Measurements from ENCODE around the gene HS1BP3.

HS1BP3 gene

DNA sequence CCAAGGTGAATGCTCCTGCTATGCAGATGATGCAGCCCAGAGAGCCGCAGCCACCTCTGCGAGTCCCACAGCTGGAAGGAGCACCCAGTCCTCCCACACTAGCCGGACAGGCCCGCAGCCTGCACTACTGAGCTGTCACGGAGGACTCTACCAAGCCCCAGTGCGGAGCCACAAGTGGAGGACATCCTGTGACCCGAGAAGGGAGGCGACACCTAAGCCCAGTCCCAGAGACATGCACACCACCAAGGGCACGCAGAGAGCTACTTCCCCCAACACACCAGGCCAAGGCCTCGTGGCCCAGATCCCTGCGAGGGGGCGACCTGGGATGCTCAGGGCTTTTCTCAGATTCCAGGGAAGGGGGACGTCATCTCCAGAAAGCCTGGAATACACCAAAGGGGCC is 12.9 kb downstream of the HS1BP3 start:
- Histone ChIP-seq H3K36me3 (ENCODE audit: control insufficient read depth in 1 of 2, insufficient read depth in 2 of 2, low read length in 2 of 2) (peaks cover 0 to 42% of the 10 kb centered on the region in 2 donors), H3K9me3 (ENCODE audit: control insufficient read depth in 1 of 2, low read length in 2 of 2) (no peaks in the 10 kb centered on the region), H3K4me1 (ENCODE audit: control insufficient read depth in 1 of 2, insufficient read depth in 2 of 2, low read length in 2 of 2) (peaks cover 4 to 15% of the 10 kb centered on the region in 2 donors), H3K27me3 (ENCODE audit: control insufficient read depth in 1 of 2, insufficient read depth in 2 of 2, low read length in 2 of 2) (no peaks in the 10 kb centered on the region), H3K9ac (ENCODE audit: low read depth in 1 of 2, low read length in 2 of 2) (no peak overlapping the region), H3K4me3 (ENCODE audit: low read depth in 1 of 2, low read length in 2 of 2) (no peak overlapping the region), H3K27ac (ENCODE audit: low read depth, low read length) (no peak overlapping the region)

DNA sequence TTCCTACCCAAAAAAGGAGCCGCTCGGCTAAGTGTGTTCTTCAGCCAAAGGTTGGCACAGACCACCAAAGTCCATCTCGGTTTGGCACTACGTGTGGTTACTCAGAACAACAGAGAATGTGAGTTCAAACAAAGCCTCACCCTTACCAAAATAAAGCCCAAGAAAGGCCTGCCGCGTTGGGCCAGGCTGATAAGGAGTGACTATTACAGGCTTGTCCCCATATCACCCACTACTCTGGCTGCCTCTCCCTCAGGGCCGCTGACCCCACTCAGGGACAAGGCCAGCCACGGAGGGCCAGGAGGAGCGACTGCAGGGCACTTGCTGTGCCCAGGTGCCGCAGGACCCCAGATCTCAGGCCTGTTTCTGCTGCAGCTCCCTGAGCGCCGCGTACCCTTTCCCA is 13.8 kb downstream of the HS1BP3 start:
- Histone ChIP-seq H3K4me3 (ENCODE audit: low read depth in 1 of 2, low read length in 2 of 2) (no peak overlapping the region), H3K36me3 (ENCODE audit: control insufficient read depth in 1 of 2, insufficient read depth in 2 of 2, low read length in 2 of 2) (peaks cover 0 to 42% of the 10 kb centered on the region in 2 donors), H3K27me3 (ENCODE audit: control insufficient read depth in 1 of 2, insufficient read depth in 2 of 2, low read length in 2 of 2) (no peaks in the 10 kb centered on the region), H3K9ac (ENCODE audit: low read depth in 1 of 2, low read length in 2 of 2) (no peak overlapping the region), H3K27ac (ENCODE audit: low read depth, low read length) (no peak overlapping the region), H3K4me1 (ENCODE audit: control insufficient read depth in 1 of 2, insufficient read depth in 2 of 2, low read length in 2 of 2) (peaks cover 4 to 15% of the 10 kb centered on the region in 2 donors), H3K9me3 (ENCODE audit: control insufficient read depth in 1 of 2, low read length in 2 of 2) (no peaks in the 10 kb centered on the region)

DNA sequence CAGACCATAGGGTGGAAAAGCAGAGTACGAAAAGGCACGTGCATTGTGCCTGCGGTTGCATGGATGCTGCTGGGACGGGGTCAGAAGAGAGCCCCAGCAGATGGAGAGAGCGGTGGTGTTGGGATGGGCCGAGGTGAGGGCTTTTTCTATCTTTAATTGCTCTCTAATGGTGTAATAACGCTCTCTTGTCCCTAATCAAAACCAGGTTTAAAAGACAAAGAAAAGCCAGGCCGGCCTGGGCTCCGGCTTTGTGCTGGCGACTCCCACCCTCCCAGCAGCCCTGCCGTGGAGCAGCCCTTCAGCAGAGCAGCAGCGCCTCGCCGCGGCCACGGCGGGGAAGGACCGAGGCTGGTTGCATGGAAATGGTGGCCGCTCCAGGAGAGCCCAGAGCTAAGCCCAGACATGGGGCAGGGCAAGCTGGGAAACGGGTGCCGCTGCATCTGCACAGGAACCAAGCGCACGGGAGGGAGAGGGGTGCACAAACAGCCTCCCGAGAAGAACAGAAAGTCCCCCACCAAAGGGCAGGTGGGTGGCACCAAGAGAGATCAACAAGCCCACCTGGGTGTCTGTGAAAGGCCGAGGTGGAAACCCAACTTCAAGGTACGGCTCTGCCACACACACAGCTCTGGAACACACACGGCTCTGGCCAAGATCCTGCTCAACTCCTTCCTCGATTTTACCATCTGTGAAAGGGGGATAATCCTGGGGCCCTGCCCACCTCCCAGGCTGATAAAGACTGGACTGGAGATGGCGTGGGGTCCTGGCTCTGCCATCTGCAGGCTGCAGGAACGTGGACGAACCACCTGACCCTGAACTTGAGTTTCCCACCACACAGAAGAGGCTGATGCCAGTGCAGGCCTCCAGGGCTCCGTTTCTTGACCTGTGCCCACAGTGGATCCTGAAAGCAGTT is 15.0 kb downstream of the HS1BP3 start:
- Histone ChIP-seq H3K9me3 (ENCODE audit: control insufficient read depth in 1 of 2, low read length in 2 of 2) (no peaks in the 10 kb centered on the region), H3K4me3 (ENCODE audit: low read depth in 1 of 2, low read length in 2 of 2) (no peak overlapping the region), H3K27me3 (ENCODE audit: control insufficient read depth in 1 of 2, insufficient read depth in 2 of 2, low read length in 2 of 2) (no peaks in the 10 kb centered on the region), H3K27ac (ENCODE audit: low read depth, low read length) (no peak overlapping the region), H3K9ac (ENCODE audit: low read depth in 1 of 2, low read length in 2 of 2) (no peak overlapping the region), H3K36me3 (ENCODE audit: control insufficient read depth in 1 of 2, insufficient read depth in 2 of 2, low read length in 2 of 2) (peaks cover 0 to 31% of the 10 kb centered on the region in 2 donors), H3K4me1 (ENCODE audit: control insufficient read depth in 1 of 2, insufficient read depth in 2 of 2, low read length in 2 of 2) (peaks cover 4 to 15% of the 10 kb centered on the region in 2 donors)

DNA sequence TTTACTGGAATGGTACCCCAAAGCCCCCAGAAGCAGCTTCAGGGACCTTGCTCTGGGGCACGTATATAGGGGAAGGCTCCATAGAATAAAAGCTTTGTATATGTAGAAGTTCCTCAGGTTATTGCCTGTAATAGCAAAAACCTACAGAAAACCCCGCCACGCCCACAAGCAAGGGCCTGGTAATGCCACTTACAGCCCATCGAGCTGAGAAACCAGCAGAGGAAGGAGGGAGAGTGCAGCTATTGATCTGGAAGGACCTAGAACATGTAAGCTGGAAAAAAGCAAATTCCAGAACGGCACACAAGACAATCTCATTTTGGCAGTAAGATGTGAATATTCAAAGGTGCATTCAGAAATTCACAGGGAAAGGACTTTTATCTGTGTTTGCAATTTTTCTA is 15.8 kb downstream of the HS1BP3 start:
- Histone ChIP-seq H3K9me3 (ENCODE audit: control insufficient read depth in 1 of 2, low read length in 2 of 2) (no peaks in the 10 kb centered on the region), H3K27ac (ENCODE audit: low read depth, low read length) (no peak overlapping the region), H3K9ac (ENCODE audit: low read depth in 1 of 2, low read length in 2 of 2) (no peak overlapping the region), H3K4me1 (ENCODE audit: control insufficient read depth in 1 of 2, insufficient read depth in 2 of 2, low read length in 2 of 2) (peaks cover 4 to 15% of the 10 kb centered on the region in 2 donors), H3K4me3 (ENCODE audit: low read depth in 1 of 2, low read length in 2 of 2) (no peak overlapping the region), H3K36me3 (ENCODE audit: control insufficient read depth in 1 of 2, insufficient read depth in 2 of 2, low read length in 2 of 2) (peaks cover 0 to 23% of the 10 kb centered on the region in 2 donors), H3K27me3 (ENCODE audit: control insufficient read depth in 1 of 2, insufficient read depth in 2 of 2, low read length in 2 of 2) (no peaks in the 10 kb centered on the region)

DNA sequence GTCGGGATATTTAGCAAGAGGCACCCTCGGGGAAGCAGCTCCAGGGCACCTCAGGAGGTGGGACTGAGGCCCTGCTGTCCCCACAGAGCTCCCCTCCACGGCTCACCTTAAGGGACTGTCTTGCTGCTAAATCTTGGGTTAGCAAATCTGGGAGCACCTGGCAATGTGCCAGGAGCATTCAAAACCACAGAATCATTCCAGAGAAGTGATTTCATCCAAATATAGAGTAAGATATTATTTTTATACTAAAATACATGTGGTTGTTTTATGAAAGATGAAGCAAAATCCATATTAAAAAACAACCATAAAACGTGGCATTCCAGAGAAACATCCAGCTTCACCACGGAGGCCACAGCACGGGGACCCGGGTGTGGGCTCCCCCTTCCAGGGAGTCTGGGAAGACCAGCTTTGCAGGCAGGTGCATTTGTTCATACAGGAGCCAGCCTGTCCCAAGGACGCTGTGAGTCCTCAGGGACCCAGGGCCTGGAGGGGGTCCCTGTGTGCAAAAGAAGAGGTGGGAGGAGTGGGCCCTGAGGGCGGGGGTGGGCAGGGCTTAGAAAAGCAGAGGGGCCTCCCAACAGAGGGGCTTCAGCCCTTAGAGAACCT is 16.3 kb downstream of the HS1BP3 start:
- Histone ChIP-seq H3K4me1 (ENCODE audit: control insufficient read depth in 1 of 2, insufficient read depth in 2 of 2, low read length in 2 of 2) (peaks cover 4 to 15% of the 10 kb centered on the region in 2 donors), H3K9me3 (ENCODE audit: control insufficient read depth in 1 of 2, low read length in 2 of 2) (no peaks in the 10 kb centered on the region), H3K9ac (ENCODE audit: low read depth in 1 of 2, low read length in 2 of 2) (no peak overlapping the region), H3K27ac (ENCODE audit: low read depth, low read length) (no peak overlapping the region), H3K4me3 (ENCODE audit: low read depth in 1 of 2, low read length in 2 of 2) (no peak overlapping the region), H3K27me3 (ENCODE audit: control insufficient read depth in 1 of 2, insufficient read depth in 2 of 2, low read length in 2 of 2) (no peaks in the 10 kb centered on the region), H3K36me3 (ENCODE audit: control insufficient read depth in 1 of 2, insufficient read depth in 2 of 2, low read length in 2 of 2) (peaks cover 0 to 21% of the 10 kb centered on the region in 2 donors)

DNA sequence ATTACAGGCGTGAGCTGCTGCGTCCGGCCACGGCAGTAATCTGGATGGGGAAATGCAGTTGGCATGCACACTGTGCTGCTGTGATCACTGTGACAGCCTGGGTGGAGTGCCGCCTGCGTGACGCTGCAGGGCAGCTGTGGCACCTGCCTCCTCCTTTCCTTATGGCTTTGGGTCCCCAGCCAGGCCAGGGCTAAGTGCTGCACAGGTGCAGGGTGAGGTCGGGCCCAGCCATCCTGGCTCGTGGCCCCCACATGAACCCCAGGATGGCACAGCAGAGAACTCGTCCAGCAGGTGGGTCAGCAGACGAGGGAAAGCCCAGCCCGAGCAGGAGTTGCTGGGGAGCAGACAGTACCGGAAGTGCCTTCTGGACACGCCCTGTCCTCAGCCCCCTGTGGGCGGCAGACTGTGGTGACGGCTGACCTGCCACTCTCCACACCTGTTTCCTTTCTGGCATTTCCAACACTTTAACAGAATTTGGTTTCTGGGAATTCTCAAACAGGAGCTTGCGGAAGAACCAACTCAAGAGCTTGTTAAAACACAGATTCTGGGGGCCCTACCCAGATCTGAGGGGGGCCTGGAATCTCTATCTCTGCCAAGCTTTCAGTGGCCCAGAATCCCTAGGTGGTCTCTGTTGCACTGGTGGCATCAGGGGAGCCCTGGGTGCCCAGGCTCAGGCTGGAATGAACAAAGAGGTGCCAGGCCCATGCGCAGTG is 16.9 kb downstream of the HS1BP3 start:
- peak overlapping the region; percentile 42 to 60 for H3K9ac ChIP-seq (ENCODE audit: low read depth in 1 of 2, low read length in 2 of 2)
- peak overlapping the region in 1 of 2 donors; percentile 32 for H3K4me3 ChIP-seq (ENCODE audit: low read depth in 1 of 2, low read length in 2 of 2)
- peaks cover 0 to 19% of the 10 kb centered on the region in 2 donors for H3K36me3 ChIP-seq (ENCODE audit: control insufficient read depth in 1 of 2, insufficient read depth in 2 of 2, low read length in 2 of 2)
- peaks cover 4 to 15% of the 10 kb centered on the region in 2 donors for H3K4me1 ChIP-seq (ENCODE audit: control insufficient read depth in 1 of 2, insufficient read depth in 2 of 2, low read length in 2 of 2)
- no peaks in the 10 kb centered on the region for H3K27me3 ChIP-seq (ENCODE audit: control insufficient read depth in 1 of 2, insufficient read depth in 2 of 2, low read length in 2 of 2)
- no peaks in the 10 kb centered on the region for H3K9me3 ChIP-seq (ENCODE audit: control insufficient read depth in 1 of 2, low read length in 2 of 2)
- no peak overlapping the region for H3K27ac ChIP-seq (ENCODE audit: low read depth, low read length)

DNA sequence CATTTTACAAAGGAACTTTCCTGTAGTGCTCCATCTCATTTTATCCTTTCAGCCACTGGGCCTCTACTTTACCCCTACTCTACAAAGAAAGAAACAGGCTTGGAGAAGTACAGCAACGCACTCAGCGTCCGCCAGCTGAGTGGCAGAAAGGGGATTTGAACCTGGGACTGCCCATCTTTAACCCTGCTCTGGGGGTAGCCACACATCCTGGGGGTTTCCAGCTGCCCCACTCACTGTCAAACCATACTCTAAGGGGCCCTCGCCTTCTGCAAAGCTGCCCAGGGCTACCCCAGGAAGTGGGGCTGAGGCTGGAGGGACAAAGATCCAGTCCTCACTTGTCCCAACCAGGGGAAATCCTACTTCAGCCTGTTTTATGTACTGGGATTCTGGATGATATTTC is 17.9 kb downstream of the HS1BP3 start:
- Histone ChIP-seq H3K27ac (ENCODE audit: low read depth, low read length) (no peak overlapping the region), H3K9ac (ENCODE audit: low read depth in 1 of 2, low read length in 2 of 2) (no peak overlapping the region), H3K27me3 (ENCODE audit: control insufficient read depth in 1 of 2, insufficient read depth in 2 of 2, low read length in 2 of 2) (no peaks in the 10 kb centered on the region), H3K4me3 (ENCODE audit: low read depth in 1 of 2, low read length in 2 of 2) (no peak overlapping the region), H3K4me1 (ENCODE audit: control insufficient read depth in 1 of 2, insufficient read depth in 2 of 2, low read length in 2 of 2) (peaks cover 4 to 15% of the 10 kb centered on the region in 2 donors), H3K36me3 (ENCODE audit: control insufficient read depth in 1 of 2, insufficient read depth in 2 of 2, low read length in 2 of 2) (peaks cover 0 to 10% of the 10 kb centered on the region in 2 donors), H3K9me3 (ENCODE audit: control insufficient read depth in 1 of 2, low read length in 2 of 2) (no peaks in the 10 kb centered on the region)

DNA sequence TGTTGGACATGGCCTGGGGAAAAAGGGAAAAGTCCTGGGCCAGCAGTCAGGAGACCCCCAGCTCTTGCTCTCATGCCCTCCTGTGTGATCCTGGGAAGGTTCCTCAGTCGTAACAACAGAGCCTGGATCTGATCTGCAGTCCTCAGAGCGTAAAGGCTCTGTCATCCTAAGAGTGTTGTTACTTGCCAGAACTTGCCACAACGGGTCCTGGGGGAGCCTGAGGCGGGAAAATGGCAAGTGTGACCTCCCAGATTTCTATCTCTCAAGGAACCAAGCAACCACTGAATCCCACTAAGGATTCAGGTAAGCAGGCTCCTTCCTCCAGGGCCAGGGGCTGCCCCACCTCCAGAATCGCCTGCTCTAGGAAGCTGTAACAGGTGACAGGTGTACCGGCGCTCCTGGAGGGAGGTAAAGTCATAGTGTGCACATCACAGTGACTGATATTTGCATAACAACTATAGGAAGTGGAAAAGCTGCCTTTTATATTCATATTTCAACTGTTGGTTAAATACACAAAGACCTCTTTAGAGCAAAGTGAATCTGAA is 18.4 kb downstream of the HS1BP3 start:
- Histone ChIP-seq H3K27me3 (ENCODE audit: control insufficient read depth in 1 of 2, insufficient read depth in 2 of 2, low read length in 2 of 2) (no peaks in the 10 kb centered on the region), H3K27ac (ENCODE audit: low read depth, low read length) (no peak overlapping the region), H3K4me1 (ENCODE audit: control insufficient read depth in 1 of 2, insufficient read depth in 2 of 2, low read length in 2 of 2) (peaks cover 4 to 15% of the 10 kb centered on the region in 2 donors), H3K36me3 (ENCODE audit: control insufficient read depth in 1 of 2, insufficient read depth in 2 of 2, low read length in 2 of 2) (peaks cover 0 to 7% of the 10 kb centered on the region in 2 donors), H3K4me3 (ENCODE audit: low read depth in 1 of 2, low read length in 2 of 2) (no peak overlapping the region), H3K9ac (ENCODE audit: low read depth in 1 of 2, low read length in 2 of 2) (no peak overlapping the region), H3K9me3 (ENCODE audit: control insufficient read depth in 1 of 2, low read length in 2 of 2) (no peaks in the 10 kb centered on the region)

DNA sequence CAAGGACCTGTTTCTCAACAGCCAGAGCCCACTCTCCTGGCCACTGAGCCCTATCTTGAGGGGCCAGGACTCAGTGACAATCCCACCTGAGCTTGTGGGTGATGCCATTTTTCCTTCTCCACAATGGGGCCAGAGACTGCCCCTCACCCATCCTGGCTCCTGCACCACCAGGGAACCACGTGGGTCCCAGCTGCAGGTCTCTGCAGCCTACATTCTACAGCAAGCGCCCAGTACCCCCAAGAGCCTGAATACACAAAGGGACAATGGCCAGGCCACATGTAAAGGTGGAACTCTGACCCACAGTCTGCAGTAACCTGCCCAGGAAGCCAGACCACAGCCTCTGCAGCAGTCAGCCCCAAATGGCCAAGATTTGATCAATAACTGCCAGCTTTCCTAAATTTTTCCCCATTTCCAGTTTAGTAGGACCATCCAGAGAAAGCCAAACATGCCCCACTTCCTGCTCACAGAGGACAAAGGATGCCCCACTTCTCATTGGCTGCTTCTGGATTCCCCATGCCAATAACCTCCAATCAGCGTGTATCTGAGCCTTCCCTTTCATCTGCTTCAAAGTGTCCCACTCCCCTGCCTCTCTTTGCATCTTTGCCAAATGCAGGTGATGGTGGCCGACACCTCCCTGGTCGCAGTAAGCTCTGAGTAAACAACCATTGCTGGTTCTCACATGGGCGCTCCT is 19.1 kb downstream of the HS1BP3 start:
- Histone ChIP-seq H3K9ac (ENCODE audit: low read depth in 1 of 2, low read length in 2 of 2) (no peak overlapping the region), H3K9me3 (ENCODE audit: control insufficient read depth in 1 of 2, low read length in 2 of 2) (no peaks in the 10 kb centered on the region), H3K36me3 (ENCODE audit: control insufficient read depth in 1 of 2, insufficient read depth in 2 of 2, low read length in 2 of 2) (peaks cover 0 to 7% of the 10 kb centered on the region in 2 donors), H3K27ac (ENCODE audit: low read depth, low read length) (no peak overlapping the region), H3K27me3 (ENCODE audit: control insufficient read depth in 1 of 2, insufficient read depth in 2 of 2, low read length in 2 of 2) (no peaks in the 10 kb centered on the region), H3K4me1 (ENCODE audit: control insufficient read depth in 1 of 2, insufficient read depth in 2 of 2, low read length in 2 of 2) (peaks cover 4 to 15% of the 10 kb centered on the region in 2 donors), H3K4me3 (ENCODE audit: low read depth in 1 of 2, low read length in 2 of 2) (no peak overlapping the region)

All from duodenal mucosa (tissue), 2 donors.